Stimulated activated CD8-positive, alpha-beta memory T cell treated with anti-CD3 and anti-CD28 coated beads, Interleukin-15, amount 100 ng/mL, for 48 hours (primary cell): ENCODE measurements around the gene FZD4.
"Not testable (repeated sequence)": the region's sequence is repeated elsewhere in the genome, so short reads cannot be mapped to it uniquely, and the experiment has no call there.

ENCODE experiments used
- DNase-seq, 2 donors: peaks; one replicate each; pipeline ENCODE4 v3.0.0-alpha.2; 2020; ENCODE audit warnings: low read depth in 2 of 2

Gene FZD4

GRCh38 chr11:86977441-86978050 lies 22.4 kb upstream of the FZD4 start:
- DNase-seq: no peak

GRCh38 chr11:86972734-86973133 lies 17.5 kb upstream of the FZD4 start:
- no peak for DNase-seq

GRCh38 chr11:86969258-86969657 lies 14.1 kb upstream of the FZD4 start:
- DNase-seq: no peak

GRCh38 chr11:86967601-86968000 lies 12.4 kb upstream of the FZD4 start:
- not testable (repeated sequence) for DNase-seq

- no peak for DNase-seq
These were observed 2.9 kb upstream of the FZD4 start for GRCh38 chr11:86957976-86958646.

GRCh38 chr11:86956905-86957195 lies 1.7 kb upstream of the FZD4 start:
- no peak for DNase-seq

GRCh38 chr11:86955111-86955360 lies 159 bp downstream of the FZD4 start:
- DNase-seq: no peak

- DNase-seq: no peak
These were observed 705 bp downstream of the FZD4 start for GRCh38 chr11:86954269-86955110.

GRCh38 chr11:86952221-86952875 lies 2.8 kb downstream of the FZD4 start:
- DNase-seq: no peak

GRCh38 chr11:86951706-86952105 lies 3.5 kb downstream of the FZD4 start:
- DNase-seq: no peak

GRCh38 chr11:86950661-86950995 lies 4.6 kb downstream of the FZD4 start:
- no peak for DNase-seq

- no peak for DNase-seq
These were observed 5.1 kb downstream of the FZD4 start for GRCh38 chr11:86949995-86950660.

GRCh38 chr11:86948733-86949132 lies 6.5 kb downstream of the FZD4 start:
- DNase-seq: no peak

- DNase-seq: no peak
These were observed 7.7 kb downstream of the FZD4 start for GRCh38 chr11:86947541-86947940.

GRCh38 chr11:86943505-86943904 lies 11.7 kb downstream of the FZD4 start:
- DNase-seq: not testable (repeated sequence)

- no peak for DNase-seq
These were observed 13.2 kb downstream of the FZD4 start for GRCh38 chr11:86941871-86942599.

GRCh38 chr11:86941077-86941870 lies 13.9 kb downstream of the FZD4 start:
- DNase-seq: no peak

- DNase-seq: no peak
These were observed 14.9 kb downstream of the FZD4 start for GRCh38 chr11:86940122-86940777.

- no peak for DNase-seq
These were observed 16.0 kb downstream of the FZD4 start for GRCh38 chr11:86938900-86939880.
